ENCODE results near the gene CAPN8. TPM values are rescaled to one million over a fixed set of nuclear protein-coding genes. Genes with fewer than 3 reads are reported as not detected.

Gene CAPN8
- total RNA-seq, 1 experiment from 2014 or later = 0.54 TPM

DNA sequence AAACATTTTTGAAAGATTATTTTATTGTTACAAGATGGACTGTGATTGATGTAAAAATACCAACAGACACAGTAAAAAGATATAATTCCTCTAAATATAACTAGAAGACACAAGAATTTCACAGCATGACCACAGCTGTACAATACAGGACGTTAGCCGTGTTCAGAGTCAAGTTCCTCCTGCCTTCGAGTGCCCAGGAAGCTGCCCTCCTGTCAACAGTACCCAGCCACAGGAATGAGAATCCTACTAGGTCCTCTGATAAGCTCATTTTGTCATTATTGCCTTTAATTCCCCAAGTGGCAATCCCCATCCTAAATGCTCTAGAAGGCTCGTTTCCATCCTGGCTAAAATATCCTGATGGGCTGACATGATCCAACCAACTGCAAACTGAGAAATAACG, 30.4 kb upstream of the CAPN8 start:
- ATAC-seq = no peak
- no peak overlapping the region for H3K4me3 ChIP-seq (replicated peaks in 1 of 2; ENCODE audit: low read depth in 1 of 2, low read length in 2 of 2)
- H2AFZ ChIP-seq (ENCODE audit: low read depth, low read length, poor library complexity, severe bottlenecking) = peak overlapping the region; percentile 50
- TF ChIP-seq EGR1 (IDR thresholded peaks at IDR 0.05; ENCODE audit: low read depth) = no peak
- TF ChIP-seq RAD21 (IDR thresholded peaks at IDR 0.05; ENCODE audit: low read depth) = no peak
- TF ChIP-seq YY1 (IDR thresholded peaks at IDR 0.05; ENCODE audit: extremely low read depth, insufficient replicate concordance, low read depth, low read length) = no peak
- no peak for TF ChIP-seq ZFX (IDR thresholded peaks at IDR 0.05)
- TF ChIP-seq CEBPB (IDR thresholded peaks at IDR 0.05; ENCODE audit: low read depth) = no peak
- no peak for TF ChIP-seq POLR2A (IDR thresholded peaks at IDR 0.05; ENCODE audit: borderline replicate concordance, extremely low read depth, insufficient read depth, insufficient read length)
- TF ChIP-seq, protein P1, sequence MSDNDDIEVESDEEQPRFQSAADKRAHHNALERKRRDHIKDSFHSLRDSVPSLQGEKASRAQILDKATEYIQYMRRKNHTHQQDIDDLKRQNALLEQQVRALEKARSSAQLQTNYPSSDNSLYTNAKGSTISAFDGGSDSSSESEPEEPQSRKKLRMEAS (IDR thresholded peaks at IDR 0.05) = no peak
- TF ChIP-seq JUND (IDR thresholded peaks at IDR 0.05) = no peak
- no peak for TF ChIP-seq FOSL1 (IDR thresholded peaks at IDR 0.05; ENCODE audit: low read depth)
- TF ChIP-seq EZH2 (IDR thresholded peaks at IDR 0.05) = no peak
- TF ChIP-seq, protein P2, sequence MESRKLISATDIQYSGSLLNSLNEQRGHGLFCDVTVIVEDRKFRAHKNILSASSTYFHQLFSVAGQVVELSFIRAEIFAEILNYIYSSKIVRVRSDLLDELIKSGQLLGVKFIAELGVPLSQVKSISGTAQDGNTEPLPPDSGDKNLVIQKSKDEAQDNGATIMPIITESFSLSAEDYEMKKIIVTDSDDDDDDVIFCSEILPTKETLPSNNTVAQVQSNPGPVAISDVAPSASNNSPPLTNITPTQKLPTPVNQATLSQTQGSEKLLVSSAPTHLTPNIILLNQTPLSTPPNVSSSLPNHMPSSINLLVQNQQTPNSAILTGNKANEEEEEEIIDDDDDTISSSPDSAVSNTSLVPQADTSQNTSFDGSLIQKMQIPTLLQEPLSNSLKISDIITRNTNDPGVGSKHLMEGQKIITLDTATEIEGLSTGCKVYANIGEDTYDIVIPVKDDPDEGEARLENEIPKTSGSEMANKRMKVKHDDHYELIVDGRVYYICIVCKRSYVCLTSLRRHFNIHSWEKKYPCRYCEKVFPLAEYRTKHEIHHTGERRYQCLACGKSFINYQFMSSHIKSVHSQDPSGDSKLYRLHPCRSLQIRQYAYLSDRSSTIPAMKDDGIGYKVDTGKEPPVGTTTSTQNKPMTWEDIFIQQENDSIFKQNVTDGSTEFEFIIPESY (IDR thresholded peaks at IDR 0.05; ENCODE audit: extremely low read depth, insufficient replicate concordance, low read length) = no peak
- TF ChIP-seq, protein P3, sequence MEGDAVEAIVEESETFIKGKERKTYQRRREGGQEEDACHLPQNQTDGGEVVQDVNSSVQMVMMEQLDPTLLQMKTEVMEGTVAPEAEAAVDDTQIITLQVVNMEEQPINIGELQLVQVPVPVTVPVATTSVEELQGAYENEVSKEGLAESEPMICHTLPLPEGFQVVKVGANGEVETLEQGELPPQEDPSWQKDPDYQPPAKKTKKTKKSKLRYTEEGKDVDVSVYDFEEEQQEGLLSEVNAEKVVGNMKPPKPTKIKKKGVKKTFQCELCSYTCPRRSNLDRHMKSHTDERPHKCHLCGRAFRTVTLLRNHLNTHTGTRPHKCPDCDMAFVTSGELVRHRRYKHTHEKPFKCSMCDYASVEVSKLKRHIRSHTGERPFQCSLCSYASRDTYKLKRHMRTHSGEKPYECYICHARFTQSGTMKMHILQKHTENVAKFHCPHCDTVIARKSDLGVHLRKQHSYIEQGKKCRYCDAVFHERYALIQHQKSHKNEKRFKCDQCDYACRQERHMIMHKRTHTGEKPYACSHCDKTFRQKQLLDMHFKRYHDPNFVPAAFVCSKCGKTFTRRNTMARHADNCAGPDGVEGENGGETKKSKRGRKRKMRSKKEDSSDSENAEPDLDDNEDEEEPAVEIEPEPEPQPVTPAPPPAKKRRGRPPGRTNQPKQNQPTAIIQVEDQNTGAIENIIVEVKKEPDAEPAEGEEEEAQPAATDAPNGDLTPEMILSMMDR (IDR thresholded peaks at IDR 0.05 in 2 of 3, conservative IDR thresholded peaks at IDR 0.05 in 1 of 3; ENCODE audit: borderline replicate concordance in 1 of 3, insufficient read depth in 1 of 3, low read depth in 2 of 3, low read length in 2 of 3) = no peak
- TF ChIP-seq ZNF274 (IDR thresholded peaks at IDR 0.05; ENCODE audit: low read depth, low read length) = no peak
- TF ChIP-seq ELF1 (IDR thresholded peaks at IDR 0.05; ENCODE audit: borderline replicate concordance, low read depth) = no peak
- TF ChIP-seq, protein P4, sequence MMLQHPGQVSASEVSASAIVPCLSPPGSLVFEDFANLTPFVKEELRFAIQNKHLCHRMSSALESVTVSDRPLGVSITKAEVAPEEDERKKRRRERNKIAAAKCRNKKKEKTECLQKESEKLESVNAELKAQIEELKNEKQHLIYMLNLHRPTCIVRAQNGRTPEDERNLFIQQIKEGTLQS (IDR thresholded peaks at IDR 0.05) = no peak
- TF ChIP-seq SIN3A (IDR thresholded peaks at IDR 0.05; ENCODE audit: low read depth) = no peak
- no peak for TF ChIP-seq EZH2phosphoT487 (IDR thresholded peaks at IDR 0.05; ENCODE audit: borderline replicate concordance)
- peaks cover 11 to 32% of the 10 kb centered on the region in 2 experiments for H3K4me1 ChIP-seq (ENCODE audit: control insufficient read depth in 1 of 2, insufficient read depth in 2 of 2, low read length in 2 of 2)
- H3K9me2 ChIP-seq (ENCODE audit: insufficient read depth) = no peaks in the 10 kb centered on the region
- DNase-seq (ENCODE audit: low read depth, low spot score) = no peak
- CTCF ChIA-PET = interaction anchor here (0.6 to 2.4 kb wide), 9 partner anchors 12 to 562 kb away, joined by 3 to 12 read pairs (median 4); no protein-coding TSS in a partner anchor
- no peaks in the 10 kb centered on the region for H3K36me3 ChIP-seq (ENCODE audit: control insufficient read depth in 1 of 2, insufficient read depth in 2 of 2, low read length in 2 of 2)
- no peak overlapping the region for H3K9ac ChIP-seq (ENCODE audit: low read length)
- POLR2A ChIA-PET = interaction anchor here (1.3 kb wide), 1 partner anchor 12 kb away, joined by 4 read pairs; no protein-coding TSS in a partner anchor
- H4K20me1 ChIP-seq (ENCODE audit: insufficient read depth) = no peaks in the 10 kb centered on the region
- H3K9me3 ChIP-seq (ENCODE audit: control insufficient read depth in 1 of 2, insufficient read depth in 1 of 2, low read depth in 1 of 2, low read length in 2 of 2) = no peaks in the 10 kb centered on the region
- H3K27me3 ChIP-seq (ENCODE audit: insufficient read depth, low read length) = no peaks in the 10 kb centered on the region
- no peaks in the 10 kb centered on the region for H3K79me2 ChIP-seq (ENCODE audit: insufficient read depth, low read length)
- H3K4me2 ChIP-seq (ENCODE audit: low read length) = no peak overlapping the region
- RAD21 ChIA-PET (ENCODE audit: low non-redundant PET in 1 of 2, low total read pairs in 2 of 2, uncharacterized antibody in 2 of 2, unreplicated experiment in 2 of 2) = interaction anchor here in 1 of 2 experiments (0.6 kb wide), 1 partner anchor 206 kb away, joined by 3 read pairs; no protein-coding TSS in a partner anchor
- intact Hi-C loops (cut with micrococcal nuclease) = loop anchor here (5.0 kb wide), 3 partner anchors 296 to 761 kb away; no protein-coding TSS in a partner anchor
- H3K27ac ChIP-seq (ENCODE audit: low read depth, low read length) = no peak overlapping the region
- BruUV-seq (replicated peaks) = no TSS peak
